ENCODE data around the gene ABLIM2.

DNA sequence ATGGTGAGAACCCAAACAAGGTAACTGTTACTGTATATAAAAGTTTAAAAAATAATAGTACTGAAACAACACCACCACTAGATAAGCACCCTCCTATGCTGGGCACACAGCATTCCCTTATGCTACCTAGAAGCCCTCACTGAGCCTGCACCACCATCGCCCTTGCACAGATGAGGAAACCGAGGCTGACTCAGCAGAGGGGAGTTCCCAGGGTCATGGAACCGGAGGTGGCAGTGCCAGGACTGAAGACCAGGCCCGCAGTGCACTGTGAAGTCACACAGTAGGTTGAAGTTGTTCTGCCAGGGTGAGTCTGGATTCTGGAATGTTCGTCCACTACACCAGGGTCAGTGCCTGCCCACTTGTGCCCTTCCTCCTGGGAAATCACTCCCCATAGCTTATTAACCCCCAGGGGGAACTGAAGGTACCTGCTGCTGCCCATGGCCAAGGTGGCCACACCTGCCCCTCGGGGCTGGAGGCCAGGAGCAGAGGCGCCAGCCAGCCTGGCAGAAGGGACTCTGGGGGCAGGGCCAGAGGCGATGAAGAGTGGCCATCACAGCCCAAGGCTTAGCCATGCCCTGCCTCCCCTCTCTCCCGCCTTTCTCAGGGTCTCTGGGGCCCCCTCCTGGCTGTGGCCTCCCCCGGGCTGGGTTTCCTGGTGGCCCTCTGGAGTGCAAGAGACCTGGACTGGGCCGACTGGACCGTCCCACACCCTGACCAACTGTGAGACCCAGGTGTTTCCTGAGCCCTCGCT lies 15.1 kb upstream of the ABLIM2 start:
- TF ChIP-seq MAX (IDR thresholded peaks at IDR 0.05) (no peak), EP300 (IDR thresholded peaks at IDR 0.05) (no peak), CBX8 (IDR thresholded peaks at IDR 0.05) (no peak), RCOR1 (IDR thresholded peaks at IDR 0.05; ENCODE audit: low read depth, low read length) (no peak), BHLHE40 (IDR thresholded peaks at IDR 0.05; ENCODE audit: low read depth, low read length) (no peak)
